GM06990 (cell line): ENCODE measurements around the gene KCNQ5.

ENCODE experiments used
- DNase-seq: peaks from one replicate; pipeline ENCODE4 v3.0.0-alpha.2; 2011; ENCODE audit not compliant: insufficient read length; ENCODE audit errors: extremely low read depth
- H3K27me3 ChIP-seq: replicated peaks from 2 replicates; pipeline ENCODE4 v1.6.0; 2011; ENCODE audit warnings: low read length; ENCODE audit not compliant: control insufficient read depth, insufficient read depth
- H3K36me3 ChIP-seq: 2 replicates; pipeline ENCODE4 v1.5.1; 2011; ENCODE audit warnings: low read length; ENCODE audit not compliant: control insufficient read depth, insufficient read depth
- H3K4me3 ChIP-seq: replicated peaks from 2 replicates; pipeline ENCODE4 v1.5.1; 2011; ENCODE audit warnings: low read depth, mild to moderate bottlenecking, control low read depth, low read length
- CTCF ChIP-seq: IDR thresholded peaks from 2 replicates; pipeline ENCODE4 v1.5.1; 2011; ENCODE audit warnings: low read length, control low read depth, mild to moderate bottlenecking, inconsistent platforms; ENCODE audit not compliant: insufficient read depth, poor library complexity, severe bottlenecking

The KCNQ5 gene

GRCh38 chr6:73000460-73000859, 378.6 kb downstream of the KCNQ5 start:
- no peak for DNase-seq
- H3K36me3 ChIP-seq: no peaks in the 10 kb centered on the region
- H3K27me3 ChIP-seq: no peaks in the 10 kb centered on the region
- no peak overlapping the region for H3K4me3 ChIP-seq
- TF ChIP-seq CTCF: no peak

DNA sequence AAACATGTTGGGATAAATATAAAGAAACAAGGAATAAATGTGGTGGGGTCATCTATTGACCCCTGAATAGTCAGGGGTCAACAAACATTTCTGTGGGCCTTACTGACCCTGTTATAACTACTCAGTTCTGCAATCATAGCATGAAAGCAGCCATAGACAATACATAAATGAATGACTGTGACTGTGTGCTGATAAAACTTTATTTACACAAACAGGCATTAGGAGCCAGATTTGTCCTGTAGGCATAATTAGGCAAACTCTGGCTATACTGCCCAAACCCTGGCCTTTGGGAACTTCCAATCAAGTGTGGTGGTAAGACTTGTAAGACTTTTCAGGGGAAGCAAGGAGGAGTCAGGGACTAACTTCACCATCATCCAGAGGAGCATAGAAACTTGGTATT, 380.7 kb downstream of the KCNQ5 start:
- Histone ChIP-seq H3K27me3 (no peaks in the 10 kb centered on the region), H3K4me3 (no peak overlapping the region), H3K36me3 (no peaks in the 10 kb centered on the region)
- no peak for DNase-seq
- no peak for TF ChIP-seq CTCF

GRCh38 chr6:73003302-73003701, 381.4 kb downstream of the KCNQ5 start:
- Histone ChIP-seq H3K4me3 (no peak overlapping the region), H3K27me3 (no peaks in the 10 kb centered on the region), H3K36me3 (no peaks in the 10 kb centered on the region)
- DNase-seq: no peak
- TF ChIP-seq CTCF: no peak

GRCh38 chr6:73004231-73004630, 382.4 kb downstream of the KCNQ5 start:
- TF ChIP-seq CTCF: no peak
- H3K36me3 ChIP-seq: no peaks in the 10 kb centered on the region
- no peaks in the 10 kb centered on the region for H3K27me3 ChIP-seq
- no peak for DNase-seq
- H3K4me3 ChIP-seq: no peak overlapping the region

GRCh38 chr6:73004861-73005260, 383.0 kb downstream of the KCNQ5 start:
- H3K27me3 ChIP-seq: no peaks in the 10 kb centered on the region

More at GRCh38 chr6:73004861-73005260, 383.0 kb downstream of the KCNQ5 start:
- no peak for DNase-seq
- TF ChIP-seq CTCF: no peak
- no peaks in the 10 kb centered on the region for H3K36me3 ChIP-seq
- H3K4me3 ChIP-seq: no peak overlapping the region
